T-helper 1 cell (primary cell): ENCODE results near the gene AGBL1.

Source experiments
- DNase-seq, 5 donors: peaks; one replicate each; pipeline ENCODE4 v3.0.0-alpha.2; 2012 to 2020

Gene AGBL1

GRCh38 chr15:86165265-86166211 is 85.9 kb downstream of the AGBL1 start:
- DNase-seq, result no peak

GRCh38 chr15:86167841-86168240 is 88.2 kb downstream of the AGBL1 start:
- DNase-seq, result no peak

GRCh38 chr15:86178845-86179244 is 99.2 kb downstream of the AGBL1 start:
- no peak for DNase-seq

- DNase-seq, result no peak
These were observed 104.2 kb downstream of the AGBL1 start for GRCh38 chr15:86183596-86184491.

GRCh38 chr15:86193716-86194380 is 114.2 kb downstream of the AGBL1 start:
- DNase-seq, result no peak

- DNase-seq, result no peak
These were observed 118.1 kb downstream of the AGBL1 start for GRCh38 chr15:86197770-86198169.

GRCh38 chr15:86199467-86200145 is 119.9 kb downstream of the AGBL1 start:
- DNase-seq, result no peak

- no peak for DNase-seq
These were observed 121.8 kb downstream of the AGBL1 start for GRCh38 chr15:86201313-86202008.

- no peak for DNase-seq
These were observed 123.8 kb downstream of the AGBL1 start for GRCh38 chr15:86203462-86203861.

GRCh38 chr15:86205096-86205495 is 125.4 kb downstream of the AGBL1 start:
- DNase-seq, result no peak

- no peak for DNase-seq
These were observed 133.7 kb downstream of the AGBL1 start for GRCh38 chr15:86213420-86213819.

- no peak for DNase-seq
These were observed 134.2 kb downstream of the AGBL1 start for GRCh38 chr15:86213888-86214287.

- no peak for DNase-seq
These were observed 141.4 kb downstream of the AGBL1 start for GRCh38 chr15:86221119-86221518.

- DNase-seq, result no peak
These were observed 149.6 kb downstream of the AGBL1 start for GRCh38 chr15:86229306-86229705.

- no peak for DNase-seq
These were observed 150.3 kb downstream of the AGBL1 start for GRCh38 chr15:86229936-86230335.

GRCh38 chr15:86231864-86232721 is 152.4 kb downstream of the AGBL1 start:
- DNase-seq, result peak in 3 of 5 donors; percentile 8 to 16 (median 11)

GRCh38 chr15:86235667-86236066 is 156.0 kb downstream of the AGBL1 start:
- no peak for DNase-seq

- no peak for DNase-seq
These were observed 156.9 kb downstream of the AGBL1 start for GRCh38 chr15:86236356-86237110.

GRCh38 chr15:86237111-86237500 is 157.4 kb downstream of the AGBL1 start:
- DNase-seq, result no peak
